Activated gamma-delta T cell treated with anti-CD3 and anti-CD28 coated beads, Interleukin-2, amount 50 U/mL, for 16 hours (primary cell): ENCODE results near the gene ATG4B.

Source experiments
- DNase-seq: peaks from one replicate; pipeline ENCODE4 v3.0.0-alpha.2; 2020; ENCODE audit warnings: low read depth

The ATG4B gene

GRCh38 chr2:241666627-241667400, 29.3 kb downstream of the ATG4B start:
- no peak for DNase-seq

DNA sequence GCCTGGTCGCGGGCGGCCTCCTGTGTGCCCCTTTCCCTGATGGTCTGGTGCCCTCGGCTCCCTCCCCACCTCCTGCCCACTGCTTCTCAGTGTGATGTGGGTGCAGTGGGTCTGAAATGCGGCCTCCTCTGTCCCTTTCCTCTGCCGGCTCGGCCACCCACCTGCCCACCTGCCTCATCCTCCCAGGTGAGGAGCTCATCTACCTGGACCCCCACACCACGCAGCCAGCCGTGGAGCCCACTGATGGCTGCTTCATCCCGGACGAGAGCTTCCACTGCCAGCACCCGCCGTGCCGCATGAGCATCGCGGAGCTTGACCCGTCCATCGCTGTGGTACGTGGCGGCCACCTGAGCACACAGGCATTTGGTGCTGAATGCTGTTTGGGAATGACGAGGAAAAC, 30.9 kb downstream of the ATG4B start:
- no peak for DNase-seq

DNA sequence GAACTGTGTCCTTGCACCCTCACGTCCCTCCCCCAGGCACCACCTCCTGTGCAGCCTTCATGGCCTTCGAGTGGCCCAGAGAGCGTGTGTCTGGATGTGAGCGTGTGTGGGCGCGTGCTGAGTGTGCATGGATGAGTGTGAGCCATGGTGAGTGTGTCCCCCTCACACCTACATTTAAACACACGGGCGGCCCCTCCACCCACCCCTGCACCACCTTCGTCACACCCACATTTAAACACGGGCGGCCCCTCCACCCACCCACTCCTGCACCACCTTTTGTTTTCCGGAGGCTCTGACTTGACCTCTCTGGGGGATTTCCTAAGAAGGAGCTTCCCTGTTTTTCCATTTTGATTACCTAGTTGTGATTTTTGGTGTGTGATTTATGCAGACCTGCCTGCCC, 31.3 kb downstream of the ATG4B start:
- no peak for DNase-seq

DNA sequence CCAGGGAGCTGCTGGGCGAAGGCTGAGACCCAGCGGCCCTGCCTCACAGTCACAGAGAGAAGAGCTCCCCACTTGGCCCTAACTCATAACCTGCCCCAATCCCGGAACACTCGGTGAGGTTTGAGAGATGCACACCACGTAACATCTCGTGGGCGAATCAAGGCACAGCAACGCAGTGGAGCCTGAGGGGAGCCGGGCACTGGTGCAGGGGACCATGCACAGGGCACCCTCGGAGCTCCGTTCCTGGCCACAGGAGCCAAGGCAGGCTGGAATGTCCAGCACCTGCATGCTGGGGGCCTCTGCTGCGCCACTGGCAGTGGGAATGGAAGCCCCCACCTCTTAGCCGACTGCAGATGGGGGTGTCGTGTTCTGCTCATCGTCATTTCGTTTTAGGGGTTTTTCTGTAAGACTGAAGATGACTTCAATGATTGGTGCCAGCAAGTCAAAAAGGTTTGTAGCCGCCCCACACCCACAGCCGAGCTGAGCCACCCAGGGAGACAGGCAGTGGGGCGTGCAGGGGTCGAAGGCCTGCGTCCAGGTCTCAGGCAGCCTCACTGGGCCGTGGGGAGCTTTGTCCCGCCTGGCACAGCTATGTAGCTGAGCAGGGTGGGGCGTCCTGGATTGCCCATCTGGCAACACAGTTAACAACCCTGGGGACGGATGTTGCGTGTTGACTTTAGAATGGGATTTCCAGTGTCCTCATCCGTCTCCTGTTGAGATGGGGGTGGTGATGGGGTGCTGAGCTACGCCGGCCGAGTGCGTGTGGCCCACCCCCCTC, 33.0 kb downstream of the ATG4B start:
- no peak for DNase-seq

DNA sequence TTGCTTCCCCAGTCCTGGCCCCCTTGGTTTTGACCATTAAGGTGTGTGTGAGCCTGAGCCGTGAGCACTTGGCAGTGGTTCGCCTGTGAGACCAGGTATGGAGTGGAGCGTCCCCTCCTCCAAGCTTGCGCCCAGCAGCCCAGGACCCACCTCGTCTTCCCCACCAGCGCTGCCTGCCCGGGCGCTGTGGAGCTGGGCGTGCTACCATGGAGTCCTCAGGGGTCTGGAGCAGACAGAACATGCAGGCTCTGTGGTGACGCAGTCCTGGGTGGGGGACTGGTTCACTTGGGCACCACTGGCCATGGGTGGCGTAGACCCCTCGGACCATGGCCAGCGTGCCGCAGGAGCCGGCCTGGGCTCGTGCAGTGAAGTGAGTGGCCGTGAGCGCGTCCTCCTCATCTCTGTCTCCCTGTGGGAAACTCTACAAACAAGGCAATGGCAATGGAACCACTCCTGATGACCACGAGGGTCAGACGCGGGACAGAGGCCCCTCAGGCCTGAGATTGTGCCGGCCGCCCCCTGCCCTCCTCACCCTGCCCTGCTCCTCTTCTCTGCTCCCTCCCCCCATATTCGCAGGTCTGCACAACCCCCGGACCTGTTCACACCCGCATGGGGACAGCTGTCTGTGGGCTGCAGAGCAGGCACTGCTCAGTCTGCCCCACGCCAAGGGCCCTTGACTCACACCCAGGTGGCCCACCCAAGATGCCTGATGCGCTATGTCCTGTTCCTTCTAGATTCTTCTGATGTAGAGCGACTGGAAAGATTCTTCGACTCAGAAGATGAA, 34.2 kb downstream of the ATG4B start:
- no peak for DNase-seq

GRCh38 chr2:241672243-241673188, 35.0 kb downstream of the ATG4B start:
- DNase-seq = no peak

- DNase-seq = no peak
Measured at GRCh38 chr2:241673189-241673663, 35.7 kb downstream of the ATG4B start.

- DNase-seq = no peak
Measured at GRCh38 chr2:241673797-241674725, 36.6 kb downstream of the ATG4B start.

- no peak for DNase-seq
Measured at GRCh38 chr2:241675885-241676284, 38.4 kb downstream of the ATG4B start.

GRCh38 chr2:241676665-241677064, 39.2 kb downstream of the ATG4B start:
- DNase-seq = no peak

DNA sequence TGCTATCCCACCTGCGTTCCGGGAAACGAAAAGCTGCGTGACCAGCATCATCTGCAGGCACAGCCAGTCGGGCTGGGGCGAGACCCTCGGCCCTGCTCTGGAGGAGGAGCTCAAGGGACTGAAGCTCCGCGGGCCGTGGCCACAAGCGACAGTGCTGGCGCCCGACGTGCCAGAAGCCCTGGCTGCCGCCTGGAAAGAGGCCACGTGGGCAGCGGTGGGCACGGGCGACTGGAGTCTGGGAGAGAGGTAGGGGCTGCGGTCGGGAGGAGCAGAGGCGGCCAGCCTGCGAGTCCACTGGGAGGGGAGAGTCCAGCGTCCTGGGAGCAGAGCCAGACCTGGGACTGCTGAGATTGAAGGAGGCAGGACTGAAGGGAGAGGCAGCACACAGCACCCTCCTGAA, 39.9 kb downstream of the ATG4B start:
- DNase-seq = no peak

- no peak for DNase-seq
Measured at GRCh38 chr2:241678307-241678706, 40.8 kb downstream of the ATG4B start.

GRCh38 chr2:241678784-241679540, 41.5 kb downstream of the ATG4B start:
- no peak for DNase-seq

GRCh38 chr2:241680044-241680443, 42.6 kb downstream of the ATG4B start:
- no peak for DNase-seq

DNA sequence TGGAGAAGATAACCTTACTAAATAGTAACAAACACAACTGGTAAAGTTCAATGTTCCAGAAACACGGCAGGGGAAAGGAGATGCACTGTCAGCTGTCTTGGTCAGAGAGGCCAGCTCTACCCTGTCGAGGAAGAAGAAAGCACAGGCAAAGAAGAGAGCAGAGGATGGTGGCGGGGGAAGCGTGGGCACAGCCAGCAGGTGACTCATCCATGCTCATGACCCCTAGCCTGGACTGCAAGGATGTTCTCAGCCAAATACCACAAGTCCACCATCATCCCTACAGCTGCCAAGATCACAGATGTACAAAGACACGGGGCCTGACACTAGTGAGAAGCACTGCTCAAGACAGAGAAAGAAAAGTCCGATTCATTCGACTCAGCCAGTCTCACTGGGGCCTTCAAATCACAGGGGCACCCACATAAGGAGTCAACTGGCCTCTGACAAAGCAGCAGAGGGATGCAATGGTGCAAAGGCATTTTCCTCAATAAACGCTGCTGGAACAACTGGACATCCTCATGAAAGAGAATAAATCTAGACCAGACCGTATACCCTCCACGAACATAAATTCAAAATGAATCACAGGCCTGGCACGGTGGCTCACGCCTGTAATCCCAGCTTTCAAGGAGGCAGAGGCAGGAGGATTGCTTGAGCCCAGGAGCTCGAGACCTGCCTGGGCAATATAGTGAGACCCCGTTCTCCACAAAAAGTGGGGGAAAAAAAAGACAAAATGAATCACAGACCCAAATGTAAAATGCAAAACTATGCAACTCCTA, 43.5 kb downstream of the ATG4B start:
- no peak for DNase-seq

DNA sequence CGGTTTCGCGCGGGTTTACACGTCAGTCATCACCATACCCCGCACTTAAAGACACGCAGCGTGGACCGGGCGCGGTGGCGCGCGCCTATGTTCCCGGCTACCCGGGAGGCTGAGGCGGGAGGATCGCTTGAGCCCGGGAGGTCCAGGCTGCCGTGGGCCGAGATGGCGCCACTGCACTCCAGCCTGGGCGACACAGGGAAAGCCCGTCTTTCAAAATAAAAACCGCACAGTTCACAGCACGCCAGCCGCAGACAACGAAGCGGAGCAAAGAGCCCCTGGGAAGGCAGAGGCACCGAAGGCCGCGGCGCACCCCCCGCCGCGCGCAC, 48.8 kb downstream of the ATG4B start:
- no peak for DNase-seq

GRCh38 chr2:241686650-241687425, 49.3 kb downstream of the ATG4B start, which contains the start of gene DTYMK:
TSS of gene DTYMK (minus strand) at chr2:241686815. CDS start at chr2:241686783, 32 bp downstream.
- DNase-seq = peak; percentile 94

DNA sequence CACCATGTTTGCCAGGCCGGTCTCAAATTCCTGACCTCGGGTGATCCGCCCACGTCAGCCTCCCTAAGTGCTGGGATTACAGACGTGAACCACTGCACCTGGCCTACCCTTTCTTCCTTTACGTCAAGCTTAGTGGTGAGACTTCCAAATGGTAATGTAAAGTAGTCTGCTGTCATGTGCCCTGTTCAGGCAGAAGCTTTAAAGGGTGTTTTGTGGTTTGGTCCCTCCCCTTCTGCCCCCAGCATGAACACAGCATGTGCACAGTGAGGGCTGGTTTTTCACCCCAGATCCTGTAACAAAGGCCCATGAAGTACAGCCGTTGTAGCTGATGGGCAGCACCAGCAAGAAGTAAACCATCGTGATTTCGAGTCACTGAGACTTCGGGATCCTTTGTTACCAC, 51.8 kb downstream of the ATG4B start:
- DNase-seq = peak; percentile 17
